K562 (cell line): ENCODE measurements around the gene CTRL. TPM values are rescaled to one million over a fixed set of nuclear protein-coding genes. Genes with fewer than 3 reads are reported as not detected.

Experiments
- ATAC-seq: fragments of 200-7000 bp; cut with Tn5 transposase; 3 replicates; pipeline ENCODE4 v1.9.1; 2020; ENCODE audit warnings: moderate library complexity
- BruUV-seq: library from RNA; stranded (reverse); fragments of 400-500 nt; replicated peaks from 2 replicates; lab custom pipeline; 2021; lab: Mats Ljungman, UMichigan
- CTCF ChIA-PET: fragments of 300-600 bp; formaldehyde crosslinking; extraction: SDS; loops from one replicate; lab custom pipeline; 2021; ENCODE audit warnings: low intra/inter-chr PET ratio; lab: Yijun Ruan, JAX
- POLR2A ChIA-PET: fragments of 300-600, 350-650 bp; sonication (Branson Sonifier 250); formaldehyde crosslinking; extraction: SDS; loops from one replicate; lab custom pipeline; 2021; ENCODE audit warnings: antibody characterized with exemption, inconsistent platforms; lab: Yijun Ruan, JAX
- DNase-seq, 4 experiments: peaks; one replicate each; pipeline versions ENCODE4 v3.0.0 to v3.0.0-alpha.2; 2011 to 2018; ENCODE audit warnings: low spot score in 3 of 4, mixed read lengths in 3 of 4; ENCODE audit errors: extremely low read depth in 1 of 4
- FAIRE-seq: peaks from 2 replicates; lab custom pipeline; 2011; peaks lifted over from hg19 to GRCh38; lab: Jason Lieb, UNC
- H2AFZ ChIP-seq: 2 replicates; pipeline ENCODE4 v1.6.0; 2011; ENCODE audit warnings: low read depth, low read length, control low read depth, inconsistent platforms
- H3K27ac ChIP-seq: fragments of 200-600 bp; 3 replicates; pipeline ENCODE4 v1.8.0; 2011; ENCODE audit warnings: low read depth, mild to moderate bottlenecking, control low read depth, inconsistent platforms, low read length, moderate library complexity, mixed read lengths; ENCODE audit errors: extremely low read depth
- H3K27me3 ChIP-seq, 2 experiments: fragments of 300-600 bp in 1 of 2; 2 replicates in 1 of 2; 3 replicates in 1 of 2; pipeline versions ENCODE4 v1.6.0 to v1.8.0; 2011; ENCODE audit warnings: inconsistent platforms in 2 of 2, low read length in 2 of 2, mild to moderate bottlenecking in 1 of 2, mixed read lengths in 1 of 2, moderate library complexity in 1 of 2; ENCODE audit not compliant: control insufficient read depth in 2 of 2, insufficient read depth in 2 of 2
- H3K36me3 ChIP-seq: fragments of 300-600 bp; 3 replicates; pipeline ENCODE4 v1.8.0; 2011; ENCODE audit warnings: mild to moderate bottlenecking, low read length, inconsistent platforms; ENCODE audit not compliant: control insufficient read depth, insufficient read depth
- H3K4me1 ChIP-seq, 2 experiments: fragments of 200-600 bp in 1 of 2; replicated peaks in 1 of 2; 2 replicates in 1 of 2; 3 replicates in 1 of 2; pipeline versions ENCODE4 v1.5.1 to v1.8.0; 2011; ENCODE audit warnings: inconsistent platforms in 2 of 2, low read length in 2 of 2, mild to moderate bottlenecking in 1 of 2, mixed read lengths in 1 of 2, moderate library complexity in 1 of 2; ENCODE audit not compliant: control insufficient read depth in 2 of 2, insufficient read depth in 2 of 2
- H3K4me2 ChIP-seq: 2 replicates; pipeline ENCODE4 v1.6.1; 2011; ENCODE audit warnings: low read length, control low read depth, inconsistent platforms, mixed read lengths; ENCODE audit not compliant: insufficient read depth
- H3K4me3 ChIP-seq: fragments of 200-600 bp; sonication (generic), shearing (Covaris generic); 2 replicates; pipeline ENCODE4 v1.5.1; 2016; ENCODE audit warnings: control low read depth, inconsistent platforms
- H3K79me2 ChIP-seq: fragments of 200-600 bp; 3 replicates; pipeline ENCODE4 v1.8.0; 2011; ENCODE audit warnings: low read length, inconsistent platforms; ENCODE audit not compliant: control insufficient read depth, insufficient read depth
- H3K9ac ChIP-seq, 2 experiments: 2 replicates each; pipeline versions ENCODE4 v1.6.0 to v1.6.1; 2011; ENCODE audit warnings: low read depth in 2 of 2, low read length in 2 of 2, control low read depth in 1 of 2, inconsistent platforms in 1 of 2, mild to moderate bottlenecking in 1 of 2, mixed read lengths in 1 of 2; ENCODE audit not compliant: insufficient read depth in 1 of 2
- H3K9me1 ChIP-seq: one replicate; pipeline ENCODE4 v1.6.0; 2011; ENCODE audit warnings: inconsistent platforms, mild to moderate bottlenecking, low read length, moderate library complexity; ENCODE audit not compliant: control insufficient read depth, insufficient read depth
- H3K9me3 ChIP-seq: replicated peaks from 2 replicates; pipeline ENCODE4 v1.5.1; 2011; ENCODE audit warnings: low read depth, low read length, inconsistent platforms; ENCODE audit not compliant: control insufficient read depth, insufficient read depth
- H4K20me1 ChIP-seq: replicated peaks from 2 replicates; pipeline ENCODE4 v1.6.1; 2011; ENCODE audit warnings: low read length, inconsistent platforms, mixed read lengths; ENCODE audit not compliant: control insufficient read depth, insufficient read depth
- MAFF ChIP-seq: IDR thresholded peaks from 2 replicates; pipeline ENCODE4 v1.6.1; 2012; ENCODE audit warnings: low read length, improper control_type of control experiment
- MED1 ChIP-seq: sonication (generic); formaldehyde crosslinking; IDR thresholded peaks from 2 replicates; pipeline ENCODE4 v1.8.1; 2023; ENCODE audit warnings: missing genetic modification reagents, borderline replicate concordance
- POLR2G ChIP-seq: fragments of 200-400 bp; formaldehyde crosslinking; IDR thresholded peaks from 2 replicates; pipeline ENCODE4 v1.6.1; 2017; ENCODE audit warnings: low read depth, mild to moderate bottlenecking, antibody characterized with exemption, low read length, moderate library complexity
- ZNF263 ChIP-seq: sonication (generic); formaldehyde crosslinking; IDR thresholded peaks from 2 replicates; pipeline ENCODE4 v1.8.0; 2022; ENCODE audit warnings: mild to moderate bottlenecking, missing genetic modification reagents, borderline replicate concordance
- ZNF316 ChIP-seq: fragments of 450-650 bp; IDR thresholded peaks from 2 replicates; pipeline ENCODE4 v1.6.1; 2016
- WGBS: fragments of 100-300 bp; shearing (Covaris generic); methylation state at CpG from one replicate; pipeline ENCODE4 v1.1.6; 2016; ENCODE audit warnings: low coverage, mixed read lengths; ENCODE audit not compliant: insufficient coverage; ENCODE audit errors: missing lambda C conversion rate; 5-methylcytosine and 5-hydroxymethylcytosine counted together
- in situ Hi-C: fragments of 300-500 bp; cut with MboI; formaldehyde crosslinking; loops from 4 replicates; pipeline ENCODE4 v1.15.0; 2018; ENCODE audit warnings: inconsistent platforms, mixed read lengths
- intact Hi-C: fragments of 100-400 bp; cut with micrococcal nuclease; formaldehyde crosslinking; loops from 2 replicates; pipeline ENCODE4 v1.14.2; 2022
- polyA plus RNA-seq, 8 experiments: library from polyadenylated mRNA; depleted of rRNA in 4 of 8; stranded (reverse) in 5 of 8; unstranded in 3 of 8; fragments of >200 nt; fragmentation: Nextera tagmentation in 2 of 8; fragmentation: Illumina TruSeq in 1 of 8; extraction: Ambion mirVana in 2 of 8; extraction: Trizol in 1 of 8; gene quantifications; 2 replicates each; pipeline versions ENCODE4 v1.2.1 to v1.2.3, GENCODE V29; 2011 to 2014; ENCODE audit warnings: inconsistent platforms in 1 of 8, missing spikeins in 1 of 8
- total RNA-seq, 7 experiments: library from RNA; depleted of rRNA in 6 of 7; stranded (reverse); fragments of >200 nt in 6 of 7; fragmentation: Illumina TruSeq in 2 of 7; extraction: Trizol in 2 of 7; gene quantifications; 2 replicates each; pipeline versions ENCODE4 v1.2.1 to v1.2.3, GENCODE V29; 2011 to 2021; ENCODE audit warnings: low replicate concordance in 1 of 7

CTRL gene
- total and polyA plus RNA-seq, 9 of the 15 experiments (the other 6 are each of a cell fraction or from before 2014, with no cell fraction given): 1.4 to 5.6 (median 2.5) TPM

- DNase-seq (no peak), FAIRE-seq (no peak), ATAC-seq (no peak)
- no peaks in the 10 kb centered on the region for H3K79me2 ChIP-seq
- in situ Hi-C loops: no loop called here
- ChIA-PET POLR2A (interaction anchor here (0.6 to 4.1 kb wide), 6 partner anchors 9 to 117 kb away, joined by 3 to 15 read pairs (median 4); partner anchors contain the start of genes EDC4 and PSMB10), CTCF (interaction anchor here (1.4 to 1.9 kb wide), 2 partner anchors 34 to 40 kb away, joined by 4 to 9 read pairs; no protein-coding TSS in a partner anchor)
- no peaks in the 10 kb centered on the region for H3K9me3 ChIP-seq
- no peaks in the 10 kb centered on the region for H3K9me1 ChIP-seq
- no peak overlapping the region for H3K4me2 ChIP-seq
- TF ChIP-seq ZNF316 (peak; percentile 40), ZNF263 (peak; percentile 51; the same call in 1 of the 2 replicates), MAFF (peak; percentile 21; the same call in 1 of the 2 replicates), POLR2G (peak; percentile 53), MED1 (CRISPR knock-in tag) (no peak)
- H3K36me3 ChIP-seq: peaks cover 46% of the 10 kb centered on the region; the same call in 2 of the 3 replicates
- H4K20me1 ChIP-seq: peaks cover 19% of the 10 kb centered on the region
- no peak overlapping the region for H2AFZ ChIP-seq
- BruUV-seq: no TSS peak
- peaks cover 6 to 43% of the 10 kb centered on the region in 2 experiments; a peak in 4 of 5 replicates for H3K4me1 ChIP-seq
- WGBS: 92% methylated on average over 9 of the region's 12 CpGs
- no peak overlapping the region for H3K4me3 ChIP-seq
- H3K27ac ChIP-seq: no peak overlapping the region
- intact Hi-C loops: loop anchor here (10.0 kb wide), 1 partner anchor 159 kb away; no protein-coding TSS in a partner anchor
- H3K27me3 ChIP-seq: no peaks in the 10 kb centered on the region
- H3K9ac ChIP-seq: peak overlapping the region in 1 of 2 experiments; percentile 63; a peak in 1 of 4 replicates
These were observed 46.1 kb downstream of the CTRL start for GRCh38 chr16:67885545-67885944.
